Effector memory CD8-positive, alpha-beta T cell (primary cell): ENCODE data around the gene CXorf58.

Experiments used
- ATAC-seq: fragments of 150-1000 bp; cut with Tn5 transposase; replicated peaks from 2 replicates; pipeline ENCODE4 v1.10.0; 2021; ENCODE audit warnings: mild to moderate bottlenecking, moderate library complexity
- DNase-seq, 3 experiments: peaks; one replicate each; pipeline ENCODE4 v3.0.0; 2021
- H3K27ac Mint-ChIP-seq, 2 donors: one replicate each; pipeline ENCODE4 v1.8.0; 2022; ENCODE audit warnings: mild to moderate bottlenecking in 2 of 2, mixed read lengths in 2 of 2, moderate library complexity in 2 of 2
- H3K27me3 Mint-ChIP-seq, 2 donors: one replicate each; pipeline ENCODE4 v1.8.0; 2022; ENCODE audit warnings: mixed read lengths in 2 of 2
- H3K36me3 Mint-ChIP-seq: one replicate; pipeline ENCODE4 v1.8.0; 2022; ENCODE audit warnings: mild to moderate bottlenecking, moderate library complexity, mixed read lengths; ENCODE audit not compliant: insufficient read depth
- H3K4me1 Mint-ChIP-seq, 2 donors: one replicate each; pipeline ENCODE4 v1.8.0; 2022; ENCODE audit warnings: low read depth in 2 of 2, mixed read lengths in 2 of 2
- H3K4me3 Mint-ChIP-seq, 2 donors: one replicate each; pipeline ENCODE4 v1.8.0; 2022; ENCODE audit warnings: mild to moderate bottlenecking in 2 of 2, mixed read lengths in 2 of 2, moderate library complexity in 2 of 2
- H3K9me3 Mint-ChIP-seq, 2 donors: one replicate each; pipeline ENCODE4 v1.8.0; 2022; ENCODE audit warnings: mixed read lengths in 2 of 2

Gene CXorf58

GRCh38 chrX:23908219-23909004, 606 bp downstream of the CXorf58 start:
- Mint-ChIP-seq H3K4me1 (peaks cover 3 to 6% of the 10 kb centered on the region in 2 donors), H3K27ac (peak overlapping the region; percentile 87 to 90), H3K27me3 (no peaks in the 10 kb centered on the region), H3K4me3 (peak overlapping the region; percentile 73 to 78), H3K36me3 (peaks cover 10% of the 10 kb centered on the region), H3K9me3 (no peaks in the 10 kb centered on the region)
- DNase-seq (peak in 1 of 3 experiments; percentile 3), ATAC-seq (no peak)

GRCh38 chrX:23911126-23911835, 3.5 kb downstream of the CXorf58 start:
- H3K9me3 Mint-ChIP-seq: no peaks in the 10 kb centered on the region
- no peaks in the 10 kb centered on the region for H3K27me3 Mint-ChIP-seq
- DNase-seq (no peak), ATAC-seq (no peak)
- H3K4me1 Mint-ChIP-seq: peaks cover 3 to 6% of the 10 kb centered on the region in 2 donors
- H3K4me3 Mint-ChIP-seq: no peak overlapping the region
- H3K27ac Mint-ChIP-seq: no peak overlapping the region
- H3K36me3 Mint-ChIP-seq: peaks cover 10% of the 10 kb centered on the region

GRCh38 chrX:23919148-23919547, 11.3 kb downstream of the CXorf58 start:
- H3K9me3 Mint-ChIP-seq: no peaks in the 10 kb centered on the region
- ATAC-seq: no peak
- H3K27me3 Mint-ChIP-seq: no peaks in the 10 kb centered on the region
- no peaks in the 10 kb centered on the region for H3K36me3 Mint-ChIP-seq
- no peaks in the 10 kb centered on the region for H3K4me1 Mint-ChIP-seq
- no peak overlapping the region for H3K4me3 Mint-ChIP-seq
- H3K27ac Mint-ChIP-seq: no peak overlapping the region
- no peak for DNase-seq

- DNase-seq (no peak), ATAC-seq (no peak)
- H3K4me1 Mint-ChIP-seq: no peaks in the 10 kb centered on the region
- H3K36me3 Mint-ChIP-seq: no peaks in the 10 kb centered on the region
- no peaks in the 10 kb centered on the region for H3K27me3 Mint-ChIP-seq
- no peak overlapping the region for H3K4me3 Mint-ChIP-seq
- no peak overlapping the region for H3K27ac Mint-ChIP-seq
- no peaks in the 10 kb centered on the region for H3K9me3 Mint-ChIP-seq
Observed at GRCh38 chrX:23919706-23920320, 12.0 kb downstream of the CXorf58 start.

GRCh38 chrX:23926015-23926414, 18.2 kb downstream of the CXorf58 start:
- Mint-ChIP-seq H3K4me1 (peaks cover 1 to 2% of the 10 kb centered on the region in 2 donors), H3K4me3 (no peak overlapping the region), H3K36me3 (no peaks in the 10 kb centered on the region), H3K27ac (no peak overlapping the region), H3K9me3 (no peaks in the 10 kb centered on the region), H3K27me3 (no peaks in the 10 kb centered on the region)
- ATAC-seq: no peak
- no peak for DNase-seq

- Mint-ChIP-seq H3K36me3 (no peaks in the 10 kb centered on the region), H3K27ac (peak overlapping the region; percentile 83 to 88), H3K9me3 (no peaks in the 10 kb centered on the region), H3K4me1 (peaks cover 10% of the 10 kb centered on the region in 2 donors), H3K27me3 (no peaks in the 10 kb centered on the region), H3K4me3 (peak overlapping the region in 1 of 2 donors; percentile 53)
- ATAC-seq (peak; percentile 88), DNase-seq (peak in 1 of 3 experiments; percentile 1)
Observed at GRCh38 chrX:23930894-23931604, 23.2 kb downstream of the CXorf58 start.

- H3K4me1 Mint-ChIP-seq: peaks cover 10% of the 10 kb centered on the region in 2 donors
- no peaks in the 10 kb centered on the region for H3K27me3 Mint-ChIP-seq
- H3K9me3 Mint-ChIP-seq: no peaks in the 10 kb centered on the region
- DNase-seq (no peak), ATAC-seq (no peak)
- peak overlapping the region; percentile 10 to 88 for H3K27ac Mint-ChIP-seq
- no peak overlapping the region for H3K4me3 Mint-ChIP-seq
- no peaks in the 10 kb centered on the region for H3K36me3 Mint-ChIP-seq
Observed at GRCh38 chrX:23932046-23932445, 24.2 kb downstream of the CXorf58 start.

- no peaks in the 10 kb centered on the region for H3K9me3 Mint-ChIP-seq
- no peak overlapping the region for H3K27ac Mint-ChIP-seq
- no peak overlapping the region for H3K4me3 Mint-ChIP-seq
- H3K27me3 Mint-ChIP-seq: no peaks in the 10 kb centered on the region
- no peaks in the 10 kb centered on the region for H3K36me3 Mint-ChIP-seq
- H3K4me1 Mint-ChIP-seq: peaks cover 10% of the 10 kb centered on the region in 2 donors
- DNase-seq (no peak), ATAC-seq (no peak)
Observed at GRCh38 chrX:23935106-23935505, 27.3 kb downstream of the CXorf58 start.

GRCh38 chrX:23936180-23936579, 28.4 kb downstream of the CXorf58 start:
- H3K27me3 Mint-ChIP-seq: no peaks in the 10 kb centered on the region
- H3K4me3 Mint-ChIP-seq: no peak overlapping the region
- H3K9me3 Mint-ChIP-seq: no peaks in the 10 kb centered on the region
- no peaks in the 10 kb centered on the region for H3K36me3 Mint-ChIP-seq
- H3K27ac Mint-ChIP-seq: no peak overlapping the region
- H3K4me1 Mint-ChIP-seq: peaks cover 7% of the 10 kb centered on the region in 2 donors
- DNase-seq: no peak
- no peak for ATAC-seq

- Mint-ChIP-seq H3K27ac (no peak overlapping the region), H3K4me3 (no peak overlapping the region), H3K9me3 (no peaks in the 10 kb centered on the region), H3K36me3 (no peaks in the 10 kb centered on the region), H3K4me1 (peaks cover 2% of the 10 kb centered on the region in 2 donors), H3K27me3 (no peaks in the 10 kb centered on the region)
- no peak for DNase-seq
- ATAC-seq: no peak
Observed at GRCh38 chrX:23937100-23937499, 29.3 kb downstream of the CXorf58 start.

- Mint-ChIP-seq H3K36me3 (no peaks in the 10 kb centered on the region), H3K27me3 (no peaks in the 10 kb centered on the region), H3K4me3 (no peak overlapping the region), H3K4me1 (no peaks in the 10 kb centered on the region), H3K9me3 (no peaks in the 10 kb centered on the region), H3K27ac (no peak overlapping the region)
- no peak for DNase-seq
- no peak for ATAC-seq
Observed at GRCh38 chrX:23938690-23939089, 30.9 kb downstream of the CXorf58 start.

- Mint-ChIP-seq H3K27ac (no peak overlapping the region), H3K36me3 (no peaks in the 10 kb centered on the region), H3K4me1 (no peaks in the 10 kb centered on the region), H3K9me3 (no peaks in the 10 kb centered on the region), H3K4me3 (no peak overlapping the region), H3K27me3 (no peaks in the 10 kb centered on the region)
- no peak for DNase-seq
- ATAC-seq: no peak
Observed at GRCh38 chrX:23939203-23939602, 31.4 kb downstream of the CXorf58 start.

GRCh38 chrX:23944234-23944633, 36.4 kb downstream of the CXorf58 start:
- H3K27ac Mint-ChIP-seq: no peak overlapping the region
- H3K36me3 Mint-ChIP-seq: peaks cover 3% of the 10 kb centered on the region
- no peak overlapping the region for H3K4me3 Mint-ChIP-seq
- ATAC-seq: no peak
- H3K9me3 Mint-ChIP-seq: no peaks in the 10 kb centered on the region
- no peaks in the 10 kb centered on the region for H3K27me3 Mint-ChIP-seq
- DNase-seq: no peak
- H3K4me1 Mint-ChIP-seq: no peaks in the 10 kb centered on the region
